Activated CD8-positive, alpha-beta memory T cell treated with anti-CD3 and anti-CD28 coated beads for 24 hours (primary cell): ENCODE data around the gene LBX1.

Experiments
- DNase-seq: peaks from one replicate; pipeline ENCODE4 v3.0.0-alpha.2; 2020

The LBX1 gene

DNA sequence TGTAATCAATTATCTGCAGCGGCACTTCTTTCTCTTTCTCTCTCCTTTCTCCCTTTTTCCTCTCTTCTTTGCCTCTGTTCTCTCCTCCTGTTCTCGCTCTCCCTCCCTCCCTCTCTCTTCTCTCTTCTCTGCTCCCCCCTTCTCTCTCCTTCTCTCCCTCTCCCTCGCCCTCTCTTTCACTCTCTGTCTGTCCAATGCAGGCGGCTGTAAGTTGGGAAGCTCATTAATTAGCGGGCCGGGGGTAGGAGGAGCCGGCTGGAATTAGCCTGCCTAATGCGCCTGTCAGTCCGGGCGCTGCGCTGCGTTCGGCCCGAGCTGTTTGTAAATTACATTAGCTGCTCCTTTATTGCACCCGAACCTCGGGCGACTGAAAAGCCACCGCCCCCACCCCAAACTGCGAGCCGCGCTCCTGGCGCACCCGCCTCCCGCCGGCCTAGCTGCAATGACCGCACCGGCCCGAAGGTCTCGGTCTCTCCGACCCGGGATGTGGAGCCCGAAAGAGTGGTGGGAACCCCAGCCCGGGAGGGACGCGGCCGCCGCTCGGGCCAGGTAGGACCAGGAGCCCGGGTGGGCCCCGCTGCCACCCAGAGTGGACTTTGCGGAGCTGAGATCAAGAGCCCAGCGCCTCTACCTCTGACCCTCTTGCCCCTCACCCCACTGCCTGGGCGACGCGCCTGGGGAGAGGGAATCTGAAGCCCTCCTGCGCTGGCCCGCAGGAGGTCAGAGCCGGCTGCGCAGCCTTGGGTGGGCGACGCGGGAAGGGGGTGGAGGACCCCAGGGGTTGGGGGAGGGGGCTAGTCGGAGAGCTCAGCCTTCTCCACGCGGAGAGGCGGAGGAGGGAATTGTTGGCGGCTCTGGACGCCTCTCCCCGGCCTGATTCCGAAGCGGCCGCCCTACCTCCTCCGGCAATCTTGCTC, at the start of gene LBX1:
Gene LBX1, minus strand, starts transcription at position 198 of the 917 bp plus-strand sequence. CDS start 648 bp downstream, outside the sequence.
- DNase-seq = no peak

- no peak for DNase-seq
Measured at GRCh38 chr10:101273741-101274140, 44.5 kb upstream of the LBX1 start.

DNA sequence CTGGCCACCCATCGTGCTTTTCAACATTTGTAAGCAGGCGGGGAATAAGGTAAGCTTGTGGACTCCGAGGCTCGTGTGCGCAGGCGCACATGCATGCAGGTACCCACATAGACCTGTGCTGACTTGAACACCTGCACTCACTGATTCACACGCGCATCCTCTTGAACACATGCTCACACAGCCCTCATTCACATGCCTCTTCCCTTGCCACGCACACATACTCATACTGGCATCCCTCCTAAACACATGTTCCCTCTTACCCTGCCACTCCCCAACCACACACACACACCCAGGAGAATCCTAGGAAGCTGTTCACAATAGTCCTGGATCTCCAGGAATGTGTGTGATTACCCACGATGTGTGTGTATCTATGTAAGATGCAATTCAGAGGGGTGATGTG, 44.1 kb upstream of the LBX1 start:
- DNase-seq = no peak

GRCh38 chr10:101272229-101272868, 43.1 kb upstream of the LBX1 start:
- DNase-seq = peak; percentile 82

- no peak for DNase-seq
Measured at GRCh38 chr10:101270763-101271162, 41.5 kb upstream of the LBX1 start.

DNA sequence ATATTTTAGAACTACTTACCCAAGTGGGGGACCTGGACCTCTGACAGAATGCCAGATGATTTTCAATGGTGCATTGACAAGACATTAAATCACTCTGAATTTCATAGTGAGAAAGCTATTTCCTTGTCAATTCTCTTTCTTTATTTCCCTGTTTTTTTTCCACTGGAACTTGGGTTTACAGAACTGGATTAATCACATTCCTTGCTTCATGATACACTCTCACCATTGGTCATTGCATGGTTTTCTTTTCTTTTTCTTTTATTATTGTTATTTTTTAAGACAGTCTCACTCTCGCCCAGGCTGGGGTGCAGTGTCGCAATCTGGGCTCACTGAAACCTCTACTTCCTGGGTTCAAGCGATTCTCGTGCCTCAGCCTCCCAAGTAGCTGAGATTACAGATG, 38.5 kb upstream of the LBX1 start:
- no peak for DNase-seq

- DNase-seq = no peak
Measured at GRCh38 chr10:101267290-101267680, 38.0 kb upstream of the LBX1 start.

DNA sequence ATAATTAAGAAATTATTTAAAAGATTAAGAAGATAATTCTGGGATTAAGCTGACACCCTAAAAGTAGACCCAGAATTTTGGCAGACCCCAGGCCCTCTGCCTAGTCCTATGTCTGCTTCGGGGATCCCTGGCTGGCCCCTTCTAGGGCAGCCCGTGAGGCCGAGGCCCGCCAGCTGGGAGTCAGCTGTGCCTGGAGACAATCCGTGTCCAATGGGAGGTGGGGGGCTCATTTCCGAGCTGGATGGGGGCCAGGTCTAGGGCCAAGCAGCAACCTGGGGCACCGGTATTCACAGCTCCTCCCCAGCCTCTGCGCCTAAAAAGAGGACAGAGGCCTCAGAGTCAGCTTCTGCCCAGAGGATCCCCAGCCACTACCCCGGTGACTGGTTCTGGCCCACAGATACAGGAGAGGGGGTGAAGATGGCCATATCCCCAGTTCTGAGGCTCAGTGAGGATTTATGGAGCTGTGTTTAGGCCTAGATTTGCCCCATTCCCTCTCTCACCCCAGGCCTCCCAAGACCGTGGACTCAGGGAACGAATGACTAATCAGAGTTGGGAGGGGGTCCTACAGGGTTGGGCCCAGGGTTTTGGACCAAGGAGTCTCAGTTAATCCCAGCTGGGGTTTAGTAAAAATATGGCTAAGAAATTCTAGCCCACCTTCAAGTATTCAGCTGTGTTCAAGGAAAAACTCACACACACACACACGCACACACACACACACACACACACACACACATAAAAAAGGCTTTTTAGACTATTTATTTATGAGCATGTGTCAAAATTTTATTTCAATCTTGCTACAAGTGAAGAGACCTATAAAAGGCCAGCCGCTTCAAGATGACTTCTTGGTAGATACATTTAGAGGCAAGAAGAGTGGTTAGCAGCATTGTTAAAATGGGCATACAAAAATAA, 37.4 kb upstream of the LBX1 start:
- DNase-seq = no peak

DNA sequence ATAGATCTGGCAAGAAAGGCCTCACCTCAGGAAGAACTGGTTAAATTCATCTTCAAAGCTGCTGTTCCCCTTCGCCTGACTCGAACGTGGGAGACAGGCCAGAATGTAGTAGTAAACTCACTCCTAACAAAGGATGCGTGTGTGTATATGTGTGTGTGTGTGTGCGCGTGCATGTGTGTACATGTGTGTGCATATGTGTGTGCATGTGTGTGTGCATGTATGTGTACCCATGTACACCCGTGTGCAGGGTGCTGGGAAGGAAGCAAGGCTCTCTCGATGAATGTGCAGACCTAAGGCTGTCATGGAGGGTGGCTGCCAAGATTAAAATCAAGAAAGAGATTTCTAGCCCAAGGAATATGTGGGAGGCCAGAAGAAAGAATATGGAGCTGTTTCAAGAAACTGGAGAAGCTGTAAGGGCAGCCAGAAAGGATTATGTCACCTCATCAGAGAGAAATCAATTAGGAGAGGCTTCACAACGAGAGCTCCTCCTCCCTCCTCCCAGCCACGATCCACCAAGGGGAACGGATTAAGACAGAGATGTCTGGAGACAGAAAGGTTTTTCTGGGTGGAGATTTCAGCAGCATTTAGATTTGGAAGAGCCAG, 34.0 kb upstream of the LBX1 start:
- DNase-seq = no peak

DNA sequence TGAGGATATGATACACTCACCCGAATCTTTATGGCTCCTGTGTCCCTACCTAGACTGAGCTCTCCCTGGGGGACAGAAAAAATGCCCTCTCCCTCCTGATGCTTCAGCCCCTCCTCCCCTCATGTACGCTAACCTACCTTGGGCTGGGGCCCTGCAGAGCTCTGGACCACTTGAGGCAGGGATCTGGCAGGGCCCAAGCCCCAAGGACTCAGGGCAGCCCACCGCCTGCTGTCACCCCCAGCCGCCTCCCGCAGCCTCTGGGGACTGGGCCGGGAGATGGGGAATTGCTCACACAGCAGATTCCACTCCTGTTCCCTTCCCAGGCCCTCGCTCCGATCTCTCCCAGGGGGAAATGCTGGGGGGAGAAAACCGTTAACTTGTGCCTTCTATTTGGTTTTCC, 32.9 kb upstream of the LBX1 start:
- DNase-seq = no peak

DNA sequence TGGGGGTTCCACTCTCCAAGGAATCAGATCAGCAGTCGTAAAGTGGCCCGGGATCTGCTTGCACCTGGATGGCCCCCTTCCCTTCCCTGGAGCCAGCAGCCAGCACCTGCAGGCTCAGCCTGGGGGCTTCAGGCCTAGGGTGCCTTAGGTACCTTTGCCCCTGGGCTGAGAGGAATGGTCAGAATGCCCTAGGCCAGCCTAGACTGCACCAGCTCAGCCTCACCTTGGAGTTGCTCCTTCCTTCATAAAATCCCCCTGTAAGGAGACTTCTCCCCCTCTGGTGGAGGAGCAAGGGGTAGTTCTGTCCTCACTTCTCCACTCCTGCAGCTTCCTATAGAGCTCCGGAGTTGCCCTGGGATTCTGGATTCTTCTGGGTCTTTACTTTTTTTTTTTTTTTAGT, 32.4 kb upstream of the LBX1 start:
- DNase-seq = no peak

GRCh38 chr10:101260764-101261481, 31.7 kb upstream of the LBX1 start:
- no peak for DNase-seq

DNA sequence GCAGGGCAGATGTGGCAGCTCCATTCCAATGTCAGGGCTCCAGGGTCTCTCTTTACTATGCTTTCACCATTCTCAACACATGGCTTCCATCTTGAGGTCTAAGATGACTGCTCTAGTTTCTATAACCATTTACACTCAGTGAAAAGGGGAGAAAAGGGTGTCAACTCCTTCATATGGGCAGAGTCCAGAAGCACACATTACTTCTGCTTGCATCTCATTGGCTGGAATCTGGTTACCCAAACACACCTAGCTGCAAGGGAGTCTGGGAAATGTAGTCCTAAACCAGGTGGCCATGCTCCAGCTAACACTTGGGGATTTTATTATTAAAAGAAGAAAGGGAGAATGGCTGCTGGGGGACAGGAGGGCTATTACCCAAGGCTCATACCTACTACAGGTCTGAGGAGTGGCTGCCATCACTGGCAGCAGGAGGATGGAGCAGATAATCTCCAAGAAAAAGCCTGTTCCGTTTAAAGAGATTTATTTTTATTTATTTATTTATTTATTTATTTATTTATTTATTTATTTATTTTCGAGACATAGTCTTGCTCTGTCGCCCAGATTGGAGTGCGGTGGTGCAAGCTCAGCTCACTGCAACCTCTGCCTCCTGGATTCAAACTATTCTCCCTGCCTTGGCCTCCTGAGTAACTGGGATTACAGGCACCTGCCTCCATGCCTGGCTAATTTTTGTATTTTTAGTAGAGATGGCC, 29.1 kb upstream of the LBX1 start:
- DNase-seq = no peak

- DNase-seq = no peak
Measured at GRCh38 chr10:101257491-101257890, 28.2 kb upstream of the LBX1 start.

- no peak for DNase-seq
Measured at GRCh38 chr10:101257084-101257483, 27.8 kb upstream of the LBX1 start.

- DNase-seq = no peak
Measured at GRCh38 chr10:101256387-101256786, 27.1 kb upstream of the LBX1 start.

DNA sequence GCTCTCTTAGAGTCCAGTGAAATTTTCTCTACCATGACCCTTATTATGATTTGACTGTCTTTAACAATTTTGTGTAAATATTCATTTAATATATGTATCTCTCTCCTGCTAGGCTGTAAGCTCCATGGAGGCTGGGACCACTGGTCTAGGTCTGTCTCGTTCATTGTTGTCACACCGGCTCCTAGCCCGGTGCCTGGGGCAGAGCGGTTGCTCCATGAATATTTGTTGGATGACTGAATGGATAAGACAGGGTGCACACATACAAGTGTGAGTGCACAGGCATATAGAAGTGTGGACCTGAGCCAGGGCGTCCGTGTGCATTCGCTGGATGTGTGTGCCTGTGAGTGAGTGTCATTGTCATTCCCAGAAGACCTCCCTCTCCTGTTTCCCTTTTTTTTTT, 20.9 kb upstream of the LBX1 start:
- no peak for DNase-seq

DNA sequence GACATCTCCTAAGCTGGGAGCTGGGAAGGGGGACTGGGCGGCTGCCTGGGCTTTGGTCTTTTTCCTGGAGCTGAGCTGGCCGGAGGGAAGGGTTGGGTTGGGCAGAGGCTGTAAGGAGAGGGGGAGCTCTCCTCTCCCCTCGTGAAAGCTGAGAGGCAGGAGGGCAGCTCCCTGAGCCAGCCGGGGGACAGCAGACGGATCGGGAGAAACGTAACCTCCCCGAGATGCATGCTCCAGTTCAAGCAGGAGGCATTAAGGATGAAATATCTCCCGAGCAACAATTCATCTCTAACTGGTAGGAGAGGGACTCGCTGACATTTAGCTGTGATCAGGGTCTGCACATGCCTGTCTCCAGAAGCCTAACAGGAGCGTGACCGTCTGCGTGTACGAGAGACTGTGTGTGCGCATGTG, 19.9 kb upstream of the LBX1 start:
- DNase-seq = no peak

DNA sequence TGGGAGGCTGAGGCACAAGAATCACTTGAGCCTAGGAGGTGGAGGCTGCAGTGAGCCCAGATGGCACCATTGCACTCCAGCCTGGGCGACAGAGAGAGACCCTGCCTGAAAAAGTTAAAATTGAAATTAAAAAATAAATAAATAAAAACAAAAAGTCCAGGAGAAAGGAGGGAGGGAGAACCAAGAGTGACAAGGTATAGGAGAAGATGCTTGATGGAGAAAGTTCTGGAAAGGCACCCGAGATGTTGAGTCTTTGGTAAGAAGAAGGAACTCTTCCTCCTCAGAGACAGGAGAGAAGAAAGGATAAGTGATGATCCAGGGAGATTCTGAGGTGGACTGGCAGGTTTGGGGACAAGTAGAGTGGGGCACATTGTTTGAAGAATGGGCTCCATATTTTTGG, 17.4 kb upstream of the LBX1 start:
- DNase-seq = no peak

- no peak for DNase-seq
Measured at GRCh38 chr10:101244321-101245050, 15.2 kb upstream of the LBX1 start.
